Stimulated activated CD8-positive, alpha-beta memory T cell treated with anti-CD3 and anti-CD28 coated beads, Interleukin-2, amount 100 ng/mL, for 48 hours (primary cell): ENCODE results near the gene MIB2.

Experiments used
- DNase-seq, 2 donors: peaks; one replicate each; pipeline ENCODE4 v3.0.0-alpha.2; 2020; ENCODE audit warnings: low read depth in 2 of 2

MIB2 gene

DNA sequence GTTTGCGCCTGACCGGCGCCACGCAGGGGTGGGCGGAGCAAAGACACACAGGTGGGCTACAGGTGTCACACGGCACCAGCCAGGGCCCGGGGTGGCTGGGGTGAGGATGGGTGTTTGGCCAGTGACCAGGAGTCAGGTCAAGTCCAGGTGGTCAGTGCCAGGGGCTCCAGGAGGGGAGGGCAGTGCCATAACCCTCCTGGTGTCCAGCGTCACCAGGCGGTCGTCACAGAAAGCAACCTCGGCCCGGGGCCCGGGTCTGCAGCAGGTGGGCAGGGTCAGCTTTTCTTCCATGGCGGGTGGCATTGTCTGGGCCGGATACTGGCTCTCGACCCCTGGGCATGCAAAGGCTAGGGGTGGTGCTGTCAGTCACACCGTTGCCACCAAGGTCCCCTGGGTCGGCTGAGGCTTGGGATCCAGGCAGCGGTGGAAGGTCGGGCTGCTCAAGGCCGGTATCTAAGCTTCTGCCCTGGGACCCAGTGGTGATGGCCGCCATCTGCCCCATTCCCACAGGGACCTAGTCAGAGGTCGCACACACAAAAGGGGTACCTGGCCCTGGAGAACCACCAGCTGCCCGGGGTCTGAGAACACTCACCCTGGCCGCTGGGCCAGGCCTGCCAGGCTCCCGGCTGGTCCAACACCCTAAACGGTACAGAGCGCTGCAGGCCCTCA lies 17.1 kb upstream of the MIB2 start:
- DNase-seq, result no peak

DNA sequence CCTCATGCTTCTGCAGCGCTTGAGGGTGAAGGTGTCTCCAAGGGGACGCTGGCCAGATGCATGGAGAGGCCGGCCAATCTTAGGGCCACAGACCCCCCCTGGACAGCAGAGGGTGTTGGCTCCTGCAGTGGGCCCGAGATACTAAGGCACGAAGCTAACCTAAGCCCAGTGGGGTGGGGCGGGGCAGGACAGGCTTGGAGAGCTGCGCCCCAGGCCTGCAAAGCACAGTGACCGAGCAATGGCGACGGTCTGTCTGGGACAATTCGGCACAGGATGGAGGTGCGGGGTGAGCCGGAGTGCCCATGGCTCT lies 16.6 kb upstream of the MIB2 start:
- DNase-seq, result no peak

DNA sequence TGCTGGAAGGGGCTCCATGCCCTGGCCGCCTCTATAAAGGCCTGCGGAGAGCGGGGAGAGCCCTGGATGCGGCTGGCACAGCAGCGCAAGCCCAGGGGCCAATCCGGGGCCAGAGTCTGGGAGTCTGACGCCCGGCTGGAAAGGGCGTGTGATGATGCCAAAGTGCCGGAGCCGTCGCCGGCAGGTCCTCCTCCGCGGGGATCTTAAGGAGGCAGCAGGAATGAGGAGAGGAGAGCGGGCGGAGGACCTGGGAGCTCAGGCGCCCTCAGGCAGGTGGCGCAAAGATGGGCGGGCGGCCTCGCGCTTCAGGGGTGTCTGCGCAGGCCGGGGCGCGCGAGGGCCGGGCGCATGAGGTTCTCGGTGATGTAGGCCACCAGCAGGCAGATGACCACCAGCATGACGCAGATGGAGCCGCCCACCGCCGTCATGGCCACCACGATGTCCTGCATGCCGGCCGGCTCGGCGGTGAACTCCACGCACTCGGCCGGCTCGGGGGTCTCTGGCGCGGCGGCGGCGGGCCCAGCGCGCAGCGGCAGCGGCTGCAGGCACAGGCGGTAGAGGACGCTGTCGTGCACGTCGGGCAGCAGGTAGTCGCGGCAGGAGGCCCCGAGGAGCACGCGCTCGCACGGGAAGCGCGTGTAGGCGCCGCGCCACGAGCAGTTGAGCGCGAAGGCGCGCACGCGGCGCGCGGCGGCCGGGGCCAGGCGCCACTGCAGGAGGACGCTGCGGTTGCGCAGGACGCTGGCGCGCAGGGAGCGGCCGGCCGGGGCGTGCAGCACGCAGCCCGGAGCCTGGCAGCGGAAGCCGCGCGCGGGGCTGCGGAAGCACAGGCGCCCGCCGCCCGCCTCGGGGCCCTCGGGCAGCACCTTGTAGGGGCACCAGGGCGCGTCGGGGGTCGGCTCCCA lies 16.0 kb upstream of the MIB2 start:
- DNase-seq, result no peak

DNA sequence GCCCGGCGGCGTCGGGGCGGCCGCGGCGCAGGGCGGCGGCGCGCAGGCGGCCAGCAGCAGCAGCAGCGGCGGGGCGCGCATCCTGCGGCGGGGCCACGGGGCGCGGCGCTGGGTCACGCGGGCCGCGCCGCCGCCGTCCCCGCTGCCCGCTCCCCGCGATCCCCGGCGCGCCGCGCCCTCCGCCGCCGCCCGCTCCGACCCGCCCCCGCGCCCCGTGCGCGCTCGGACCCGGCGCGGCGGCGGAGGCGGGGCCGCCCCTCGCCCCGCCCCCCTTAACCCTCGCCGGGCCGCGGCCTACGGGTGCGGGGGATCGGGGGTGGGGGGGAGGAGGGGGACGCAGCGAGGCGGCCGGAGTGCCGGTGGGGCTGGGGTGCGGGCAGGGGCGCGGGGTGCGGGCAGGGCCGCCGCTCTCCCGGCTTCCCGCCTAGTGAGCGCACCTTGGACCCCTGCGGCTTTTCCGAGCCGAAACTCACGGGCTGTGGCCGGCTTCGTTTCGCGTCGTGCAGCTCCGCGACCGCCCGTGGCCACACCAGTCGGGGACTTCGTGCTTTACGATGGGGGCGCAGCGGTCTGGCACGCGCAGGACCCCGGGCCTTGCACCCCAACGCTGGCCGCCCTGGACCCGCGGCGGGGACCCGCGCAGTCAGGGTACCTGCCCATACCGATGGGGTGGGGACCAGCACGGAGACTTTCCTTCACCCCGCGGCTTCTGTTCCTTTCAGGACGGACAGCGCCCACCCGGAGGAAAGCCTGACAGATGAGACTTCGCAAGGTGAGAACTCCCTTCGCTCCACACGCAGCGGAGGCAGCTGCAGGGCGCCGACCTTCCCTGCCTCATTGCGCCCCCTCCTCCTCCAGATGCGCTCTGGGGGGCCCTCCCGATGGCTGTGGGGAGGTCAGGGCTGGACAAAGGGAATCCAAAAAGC lies 15.1 kb upstream of the MIB2 start, which contains the start of gene FNDC10:
FNDC10 (minus strand) TSS at position 201 of the 926 bp plus-strand sequence; CDS start at position 81, 120 bp downstream.
- DNase-seq, result no peak

DNA sequence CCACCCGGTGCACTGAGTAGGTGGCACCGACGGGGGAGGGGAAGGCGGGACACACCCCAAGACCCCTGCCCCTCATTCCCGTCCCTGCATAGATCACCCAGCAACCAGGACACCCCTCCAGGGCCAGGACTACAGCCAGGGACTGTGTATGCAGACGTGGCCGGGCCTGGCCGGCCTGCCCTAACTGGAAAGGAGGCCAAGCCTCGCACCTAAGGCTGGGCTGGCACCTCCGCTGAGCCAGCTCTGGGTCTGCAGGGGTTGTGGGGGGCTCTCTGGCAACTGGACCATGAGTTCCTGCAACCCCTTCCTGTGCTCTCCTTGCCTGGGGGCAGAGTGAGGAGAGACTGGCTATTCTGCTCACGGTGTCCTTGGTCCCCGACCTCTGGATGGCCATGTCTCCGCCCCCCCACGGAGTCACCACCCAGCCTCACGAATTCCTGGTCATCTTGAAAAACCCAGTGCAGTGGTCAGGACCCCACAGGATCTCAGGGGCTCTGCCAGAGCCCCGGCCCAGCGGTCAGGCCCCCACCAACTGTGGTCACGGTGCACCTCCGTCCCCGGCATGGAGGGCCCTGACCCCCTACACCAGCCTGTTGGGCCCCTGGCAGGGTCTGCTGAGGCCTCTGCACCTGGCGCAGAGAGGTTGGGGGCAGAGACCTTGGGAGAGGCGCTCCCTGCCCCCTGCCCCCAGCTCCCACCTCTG lies 14.3 kb upstream of the MIB2 start:
- DNase-seq, result no peak

DNA sequence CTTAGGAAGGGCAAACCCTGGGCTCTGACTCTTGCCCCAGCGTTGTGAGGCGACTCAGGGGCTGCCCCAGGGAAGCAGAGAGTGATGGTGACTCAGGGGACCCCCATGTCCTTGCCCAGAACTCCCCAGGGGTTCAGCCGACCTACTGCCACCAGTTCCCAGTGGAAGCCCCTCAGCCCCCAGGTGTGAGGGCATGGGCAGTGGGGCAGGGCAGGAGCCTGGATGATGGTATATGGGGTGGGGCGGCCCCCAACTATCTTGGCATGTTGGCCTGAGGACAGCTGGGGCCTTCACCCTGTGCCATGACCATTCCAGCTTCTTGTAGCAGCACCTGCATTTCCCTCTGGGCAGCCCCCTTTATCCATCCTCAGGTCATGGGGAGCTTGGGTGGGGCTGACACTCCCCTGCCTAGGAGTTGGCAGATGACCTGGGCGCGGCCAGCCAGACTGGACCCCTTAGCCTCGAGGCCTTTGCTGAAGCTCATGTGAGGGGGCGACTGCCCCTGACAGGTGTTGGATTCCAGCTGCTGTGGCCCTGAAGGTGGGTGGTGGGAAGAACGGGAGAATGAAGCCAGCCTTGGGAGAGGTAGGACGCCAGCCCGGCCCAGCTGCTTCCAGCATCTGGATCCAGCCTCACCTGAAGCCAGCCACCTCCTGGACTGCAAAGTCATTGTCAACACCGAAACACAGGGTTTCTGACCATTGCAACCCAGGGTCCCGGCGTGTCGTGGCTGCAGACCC lies 13.6 kb upstream of the MIB2 start:
- no peak for DNase-seq

DNA sequence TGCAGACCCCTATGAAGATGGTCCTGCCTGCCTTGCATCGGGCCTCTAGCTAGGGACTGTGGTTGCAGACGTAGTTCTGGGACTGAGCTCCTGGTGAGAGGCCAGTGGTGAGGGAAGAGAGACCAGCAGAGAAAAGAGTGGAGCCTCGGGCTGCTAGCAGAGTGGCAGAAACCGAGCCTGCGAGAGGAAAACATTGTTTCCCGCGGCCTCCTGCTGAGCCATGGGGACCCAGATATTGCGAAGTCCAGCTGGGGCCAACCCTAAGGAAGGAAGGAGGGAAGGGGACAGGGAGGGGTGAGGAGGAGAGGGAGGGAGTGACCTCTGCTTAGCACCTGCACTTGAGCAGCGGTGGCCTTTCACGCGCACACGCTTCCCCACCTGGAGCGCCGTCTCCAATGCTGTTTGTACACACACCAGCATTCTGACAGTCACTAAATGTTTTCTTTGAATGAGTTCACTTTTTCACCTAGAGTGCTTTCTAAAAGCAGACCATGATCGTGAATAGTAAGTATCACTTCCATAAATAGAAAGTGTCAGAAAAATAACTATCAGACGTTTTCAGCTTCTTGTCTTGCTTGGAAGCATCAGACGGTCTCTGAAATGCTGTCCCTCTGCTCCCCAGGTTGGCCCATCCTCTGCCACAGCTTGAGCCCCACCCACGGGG lies 12.9 kb upstream of the MIB2 start:
- DNase-seq, result no peak

DNA sequence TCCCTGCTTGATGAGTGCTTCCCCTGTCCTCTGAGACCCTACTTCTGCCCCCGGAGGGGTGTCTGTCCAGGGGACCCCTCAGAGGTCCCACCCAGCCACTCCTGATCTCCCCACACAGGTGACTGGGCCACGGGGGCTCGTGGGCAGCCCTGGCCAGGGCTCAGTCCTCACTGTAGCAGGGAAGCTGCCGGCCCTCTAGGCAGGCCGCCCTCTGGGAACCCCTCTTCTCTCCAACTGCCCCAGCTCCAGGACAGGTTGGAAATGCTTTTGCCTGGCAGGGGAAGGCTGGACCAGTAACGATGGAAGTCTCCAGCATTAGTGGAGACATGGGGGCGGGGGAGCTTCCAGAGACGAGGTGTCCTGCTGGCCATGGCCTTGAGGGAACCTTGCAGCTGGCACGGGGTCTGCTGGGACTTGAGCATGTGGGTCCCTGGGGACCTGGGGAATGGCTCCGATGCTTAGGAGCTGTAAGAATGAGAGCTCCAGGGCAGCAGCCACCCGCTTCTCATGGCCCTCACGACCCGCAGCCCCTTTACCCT lies 12.3 kb upstream of the MIB2 start:
- no peak for DNase-seq

DNA sequence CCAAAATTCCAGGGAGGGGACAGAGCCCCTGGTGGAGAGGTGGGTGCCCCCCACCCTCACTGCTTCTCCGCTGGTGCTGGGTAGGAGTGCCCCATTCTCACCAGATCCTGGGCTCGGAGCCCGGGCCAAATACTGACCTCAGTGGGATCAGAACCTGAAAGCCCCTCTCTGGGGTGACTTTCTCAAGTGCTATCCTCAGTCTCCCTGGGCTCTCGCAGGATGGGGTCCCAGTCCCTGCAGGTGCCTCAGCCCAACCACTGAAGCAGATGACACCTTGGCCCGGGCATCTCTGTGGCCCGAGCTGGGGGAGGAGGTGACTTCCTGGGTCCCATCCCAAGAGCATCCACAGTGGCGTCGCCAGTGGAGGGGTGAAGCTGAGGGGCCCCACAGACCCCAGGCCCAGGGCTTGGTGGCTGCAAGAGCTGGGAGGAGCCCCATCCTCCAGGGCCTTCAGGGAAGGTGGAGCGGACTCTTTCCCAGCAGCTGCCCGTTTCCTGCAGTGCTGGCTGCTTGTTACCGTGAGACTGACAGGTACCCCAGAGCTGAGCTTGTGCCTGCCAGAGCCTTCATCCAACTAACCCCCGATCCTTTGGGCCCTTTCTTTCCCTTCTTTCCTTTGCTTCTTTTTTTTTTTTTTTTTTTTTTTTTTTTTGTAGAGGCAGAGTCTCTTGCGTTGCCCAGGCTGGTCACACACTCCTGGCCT lies 11.5 kb upstream of the MIB2 start:
- no peak for DNase-seq

DNA sequence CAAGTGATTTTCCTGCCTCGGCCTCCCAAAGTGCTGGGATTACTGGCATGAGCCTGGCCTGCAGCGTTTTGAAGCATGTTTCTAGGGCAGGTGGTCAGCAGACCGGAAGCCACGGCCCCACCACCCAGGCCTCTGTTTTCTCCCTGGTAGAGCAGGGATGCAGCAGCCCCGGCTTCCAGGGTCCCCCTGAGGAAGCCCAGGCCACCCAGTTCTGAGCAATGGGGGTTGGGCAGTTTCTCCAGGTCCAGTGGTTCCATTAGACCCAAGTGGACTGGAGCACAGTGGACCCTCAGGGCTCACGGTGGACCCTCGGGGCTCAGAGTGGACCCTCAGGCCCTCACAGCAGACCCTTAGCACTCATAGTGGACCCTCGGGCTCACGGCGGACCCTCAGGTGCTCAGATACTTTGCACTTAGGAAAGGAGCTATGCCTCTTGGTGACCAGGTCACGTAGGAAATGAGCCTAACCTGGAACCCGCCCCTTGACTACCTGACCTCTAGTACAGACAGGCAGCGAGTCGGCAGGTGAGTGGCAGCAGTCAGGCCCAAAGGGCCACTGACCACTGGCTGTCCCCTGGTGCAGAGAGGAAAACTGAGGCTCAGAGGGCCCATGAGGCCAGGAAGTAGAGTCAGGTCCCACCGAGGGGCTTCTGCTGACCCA lies 10.8 kb upstream of the MIB2 start:
- DNase-seq, result no peak

DNA sequence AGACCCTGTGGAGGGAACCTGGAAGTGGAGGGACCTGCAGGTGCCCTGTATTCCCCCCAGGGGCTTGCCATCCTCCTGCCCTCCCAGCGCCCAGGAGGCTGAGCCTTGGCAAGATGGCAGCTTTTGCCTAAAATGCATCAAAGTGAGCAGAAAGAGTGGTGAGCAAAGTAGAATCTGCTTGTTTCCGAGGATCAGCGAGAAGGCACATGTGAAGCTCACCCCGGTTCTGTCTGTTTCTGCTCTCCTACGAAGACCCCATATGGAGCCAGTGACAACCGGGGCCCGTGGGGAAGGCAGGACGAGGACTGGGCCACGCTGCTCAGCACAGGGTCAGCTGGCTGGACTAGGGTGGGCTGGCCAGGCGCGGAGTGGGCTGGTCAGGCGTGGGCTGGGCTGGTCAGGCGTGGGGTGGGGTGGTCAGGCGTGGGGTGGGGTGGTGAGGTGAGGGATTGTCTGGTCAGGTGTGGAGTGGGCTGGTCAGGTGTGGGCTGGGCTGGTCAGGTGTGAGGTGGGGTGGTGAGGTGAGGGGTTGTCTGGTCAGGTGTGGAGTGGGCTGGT lies 10.2 kb upstream of the MIB2 start:
- DNase-seq, result no peak

DNA sequence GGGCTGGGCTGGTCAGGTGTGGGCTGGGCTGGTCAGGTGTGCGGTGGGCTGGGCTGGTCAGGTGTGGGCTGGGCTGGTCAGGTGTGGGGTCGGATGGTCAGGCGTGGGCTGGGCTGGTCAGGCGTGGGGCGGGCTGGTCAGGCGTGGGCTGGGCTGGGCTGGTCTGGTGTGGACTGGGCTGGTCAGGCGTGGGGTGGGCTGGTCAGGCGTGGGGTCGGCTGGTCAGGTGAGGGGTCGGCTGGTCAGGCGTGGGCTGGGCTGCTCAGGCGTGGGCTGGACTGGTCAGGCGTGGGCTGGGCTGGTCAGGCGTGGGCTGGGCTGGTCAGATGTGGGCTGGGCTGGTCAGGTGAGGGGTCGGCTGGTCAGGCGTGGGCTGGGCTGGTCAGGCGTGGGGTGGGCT lies 9.6 kb upstream of the MIB2 start:
- DNase-seq, result no peak

DNA sequence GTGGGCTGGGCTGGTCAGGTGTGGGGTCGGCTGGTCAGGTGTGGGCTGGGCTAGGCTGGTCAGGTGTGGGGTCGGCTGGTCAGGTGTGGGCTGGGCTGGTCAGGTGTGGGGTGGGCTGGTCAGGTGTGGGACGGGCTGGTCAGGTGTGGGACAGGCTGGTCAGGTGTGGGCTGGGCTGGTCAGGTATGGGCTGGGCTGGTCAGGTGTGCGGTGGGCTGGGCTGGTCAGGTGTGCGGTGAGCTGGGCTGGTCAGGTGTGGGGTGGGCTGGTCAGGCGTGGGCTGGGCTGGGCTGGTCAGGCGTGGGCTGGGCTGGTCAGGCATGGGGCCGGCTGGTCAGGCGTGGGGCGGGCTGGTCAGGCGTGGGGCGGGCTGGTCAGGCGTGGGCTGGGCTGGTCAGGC lies 9.1 kb upstream of the MIB2 start:
- no peak for DNase-seq

DNA sequence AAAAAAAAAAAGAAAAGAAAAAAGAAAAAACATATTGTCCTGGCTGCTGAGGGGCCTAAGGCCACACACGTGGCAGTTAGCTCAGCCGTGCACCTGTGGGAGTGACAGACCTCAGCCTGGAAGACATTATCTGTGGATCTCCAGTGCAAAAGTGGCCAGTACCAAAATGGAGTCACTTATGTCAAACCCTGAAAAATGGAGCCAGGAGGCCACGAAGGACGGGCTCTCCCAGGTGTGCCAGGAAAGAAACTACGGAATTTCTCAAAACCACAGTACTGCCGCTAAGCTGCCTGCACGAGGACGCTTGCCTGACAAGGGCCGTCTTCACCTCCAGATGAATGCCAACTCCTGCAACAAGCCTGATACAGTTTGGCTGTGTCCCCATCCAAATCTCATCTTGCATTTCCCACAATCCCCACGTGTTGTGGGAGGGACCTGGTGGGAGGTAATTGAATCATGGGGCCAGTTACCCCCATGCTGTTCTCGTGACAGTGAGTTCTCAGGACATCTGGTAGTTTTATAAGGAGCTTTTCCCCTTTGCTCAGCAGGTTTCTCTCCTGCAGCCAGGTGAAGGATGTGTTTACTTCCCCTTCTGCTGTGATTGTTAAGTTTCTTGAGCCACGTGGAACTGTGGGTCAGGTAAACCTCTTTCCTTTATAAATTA lies 5.3 kb upstream of the MIB2 start:
- no peak for DNase-seq

DNA sequence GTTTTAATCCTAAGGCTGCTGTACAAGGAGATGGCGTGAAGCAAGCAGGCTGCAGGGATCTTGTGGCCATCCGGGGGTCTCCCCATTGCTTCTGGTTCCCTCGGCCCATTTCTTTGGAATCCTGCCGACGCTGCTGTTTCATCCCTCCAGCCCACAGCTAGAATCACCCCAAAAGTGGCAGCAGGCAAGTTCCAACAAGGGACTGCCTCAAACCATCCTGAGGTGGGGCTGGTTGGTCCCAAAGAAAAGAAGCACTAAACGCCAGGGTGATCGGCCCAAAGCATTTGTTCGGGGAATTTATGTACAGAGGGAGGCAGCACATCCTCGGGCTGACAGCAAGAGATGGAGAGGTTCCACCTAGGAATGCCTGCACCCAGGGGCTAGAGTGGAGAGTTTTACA lies 4.5 kb upstream of the MIB2 start:
- no peak for DNase-seq

DNA sequence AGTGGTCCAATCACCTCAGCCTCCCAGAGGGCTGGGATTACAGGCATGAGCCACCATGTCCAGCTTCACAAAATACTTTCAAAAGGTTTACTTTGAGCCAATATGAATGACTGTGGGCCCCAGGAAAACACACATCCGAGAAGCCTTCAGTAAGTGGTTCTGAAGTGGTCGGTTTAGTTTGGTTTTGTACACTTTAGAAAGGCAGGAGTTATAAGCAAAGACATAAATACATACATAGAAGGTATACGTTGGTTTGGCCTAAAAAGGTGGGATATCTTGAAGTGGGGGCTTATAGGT lies 3.2 kb upstream of the MIB2 start:
- DNase-seq, result no peak

DNA sequence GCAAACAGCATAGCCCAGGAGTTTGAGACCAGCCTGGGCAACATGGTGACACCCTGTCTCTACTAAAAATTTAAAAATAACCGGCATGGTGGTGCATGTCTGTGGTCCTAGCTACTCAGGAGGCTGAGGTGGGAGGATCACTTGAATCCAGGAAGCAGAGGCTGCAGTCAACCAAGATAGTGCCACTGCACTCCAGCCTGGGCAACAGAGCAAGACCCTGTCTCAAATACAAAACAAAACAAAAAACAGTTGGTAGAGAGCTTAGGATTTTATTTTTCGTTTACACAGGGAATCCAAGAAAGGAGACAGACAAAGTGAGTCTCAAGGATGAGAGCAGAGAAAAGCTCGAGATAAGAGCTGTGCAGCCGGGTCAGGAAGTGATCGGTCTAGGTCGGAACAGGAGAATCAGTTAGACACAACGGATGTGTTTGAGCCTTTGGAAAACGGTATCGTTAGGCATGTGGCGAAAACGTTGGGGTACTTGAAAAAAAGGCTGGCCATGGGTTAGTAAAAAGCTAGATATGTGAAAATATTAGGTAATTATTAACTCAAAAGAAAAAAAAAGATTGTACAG lies 1.7 kb upstream of the MIB2 start:
- no peak for DNase-seq
